Suppressor macrophage treated with lipopolysaccharide for 1 hour (primary cell): Measurements from ENCODE around the gene NINJ1.
"Not testable (repeated sequence)": the region's sequence is repeated elsewhere in the genome, so short reads cannot be mapped to it uniquely, and the experiment has no call there.

Source experiments
- DNase-seq, 3 donors: peaks; one replicate each; pipeline ENCODE4 v3.0.0-alpha.2; 2020 to 2022

The NINJ1 gene

GRCh38 chr9:93118863-93119702 lies 15.0 kb downstream of the NINJ1 start:
- peak in 2 of 3 donors; percentile 27 to 28 for DNase-seq

DNA sequence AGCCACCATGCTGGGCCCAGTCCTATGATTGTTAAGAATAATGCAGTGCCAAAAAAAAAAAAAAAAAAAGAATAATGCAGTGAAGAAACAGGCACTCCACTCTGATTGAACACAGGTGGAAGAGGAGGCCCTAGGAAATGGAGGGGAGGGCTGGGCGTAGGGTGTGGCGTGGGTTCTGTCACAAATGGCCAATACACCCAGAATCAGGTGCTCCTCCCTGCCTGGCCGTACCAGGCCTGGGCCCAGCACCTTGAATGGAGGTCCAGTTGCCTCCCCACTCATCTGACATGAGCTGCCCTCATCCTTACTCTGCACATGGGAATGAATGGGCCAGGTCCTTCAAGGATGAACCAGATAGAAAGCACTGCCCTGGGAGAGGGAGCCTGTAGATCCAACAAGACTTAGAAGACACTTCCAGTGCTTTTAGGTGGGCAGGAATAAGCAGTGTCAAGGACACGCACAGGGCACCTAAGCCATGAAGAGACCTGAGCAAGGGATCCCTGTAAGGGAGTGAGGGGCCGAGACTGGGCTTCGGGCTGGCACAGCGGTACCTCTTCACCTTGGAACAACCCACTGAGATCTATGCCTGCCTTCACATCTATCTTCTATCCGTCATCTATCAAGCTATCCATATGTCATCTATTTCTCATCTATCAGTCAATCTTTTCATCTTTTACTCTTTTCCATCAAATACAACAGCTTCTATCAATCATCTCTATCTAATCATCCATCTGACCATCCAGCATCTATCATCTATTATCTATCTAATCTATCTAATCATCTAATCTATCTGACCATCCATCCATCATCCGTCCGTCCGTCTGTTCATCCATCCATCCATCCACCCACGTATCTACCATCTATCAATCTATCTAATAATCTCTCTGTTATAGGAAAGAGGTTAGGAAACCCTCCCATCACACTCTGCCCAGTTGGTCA lies 15.9 kb downstream of the NINJ1 start:
- peak in 2 of 3 donors; percentile 15 to 25 for DNase-seq

- DNase-seq: not testable (repeated sequence)
These were observed 16.5 kb downstream of the NINJ1 start for GRCh38 chr9:93117521-93117920.

- peak; percentile 93 to 97 (median 95) for DNase-seq
These were observed 17.7 kb downstream of the NINJ1 start for GRCh38 chr9:93116072-93116961.

GRCh38 chr9:93115486-93116071 lies 18.5 kb downstream of the NINJ1 start:
- peak in 1 of 3 donors; percentile 18 for DNase-seq

DNA sequence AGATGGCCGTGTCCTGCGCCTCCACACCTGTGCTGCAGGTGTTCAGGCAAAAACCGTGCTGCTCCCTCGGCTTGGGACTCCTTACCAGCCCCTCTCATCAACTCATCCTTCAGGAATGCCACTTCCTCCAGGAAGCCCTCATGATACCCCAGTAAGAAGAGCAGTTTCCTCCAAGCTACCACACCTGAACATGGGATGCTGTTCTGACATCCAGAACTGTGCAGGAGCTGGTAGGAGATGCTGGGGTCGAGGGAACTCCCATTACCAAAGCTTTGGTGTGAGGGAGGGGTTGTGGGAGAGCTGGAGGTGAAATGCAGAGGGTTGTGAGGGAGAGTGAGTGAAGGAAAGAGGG lies 19.1 kb downstream of the NINJ1 start:
- peak in 1 of 3 donors; percentile 12 for DNase-seq

DNA sequence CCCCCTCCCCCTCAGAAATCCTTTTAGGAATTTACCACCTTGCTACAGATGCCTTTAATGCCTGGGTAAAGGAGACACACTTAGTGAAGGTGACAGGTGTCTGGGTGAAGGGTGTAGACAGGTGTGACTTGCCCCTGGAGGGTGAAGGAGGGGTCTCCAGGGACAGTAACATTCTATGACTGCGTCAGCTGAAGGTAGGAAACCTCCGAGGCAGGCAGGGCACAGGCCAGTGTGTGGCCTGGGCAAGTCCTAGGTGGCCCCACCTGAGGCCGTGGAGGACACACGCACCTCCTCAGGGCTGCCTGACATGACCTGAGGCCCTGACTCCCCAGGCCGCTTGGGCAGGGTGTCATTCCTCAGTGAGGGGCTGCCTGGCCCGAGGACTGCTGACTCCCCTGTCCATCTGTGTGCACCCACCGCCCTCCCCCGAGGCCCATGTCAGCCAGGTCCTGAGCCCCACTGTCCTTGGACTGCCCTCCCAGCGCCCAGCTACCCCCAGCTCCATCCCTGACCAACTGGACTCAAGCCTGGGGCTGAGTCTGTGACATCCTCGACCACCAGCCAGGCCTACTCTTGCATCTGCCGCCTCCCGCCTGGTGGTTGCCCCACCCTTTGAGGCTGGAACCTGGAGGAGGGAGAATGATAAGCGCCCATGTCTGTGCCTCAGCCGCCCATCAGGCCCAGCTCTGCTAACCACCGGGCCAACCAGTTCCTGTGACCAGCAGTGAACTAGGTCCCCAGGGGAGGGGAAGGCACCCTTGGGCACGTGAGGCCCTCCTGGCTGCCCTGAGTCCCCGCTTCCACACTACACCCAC lies 19.7 kb downstream of the NINJ1 start:
- DNase-seq: peak in 1 of 3 donors; percentile 45

- no peak for DNase-seq
These were observed 21.1 kb downstream of the NINJ1 start for GRCh38 chr9:93112864-93113389.

GRCh38 chr9:93112116-93112863 lies 21.8 kb downstream of the NINJ1 start:
- DNase-seq: peak in 2 of 3 donors; percentile 58 to 62

DNA sequence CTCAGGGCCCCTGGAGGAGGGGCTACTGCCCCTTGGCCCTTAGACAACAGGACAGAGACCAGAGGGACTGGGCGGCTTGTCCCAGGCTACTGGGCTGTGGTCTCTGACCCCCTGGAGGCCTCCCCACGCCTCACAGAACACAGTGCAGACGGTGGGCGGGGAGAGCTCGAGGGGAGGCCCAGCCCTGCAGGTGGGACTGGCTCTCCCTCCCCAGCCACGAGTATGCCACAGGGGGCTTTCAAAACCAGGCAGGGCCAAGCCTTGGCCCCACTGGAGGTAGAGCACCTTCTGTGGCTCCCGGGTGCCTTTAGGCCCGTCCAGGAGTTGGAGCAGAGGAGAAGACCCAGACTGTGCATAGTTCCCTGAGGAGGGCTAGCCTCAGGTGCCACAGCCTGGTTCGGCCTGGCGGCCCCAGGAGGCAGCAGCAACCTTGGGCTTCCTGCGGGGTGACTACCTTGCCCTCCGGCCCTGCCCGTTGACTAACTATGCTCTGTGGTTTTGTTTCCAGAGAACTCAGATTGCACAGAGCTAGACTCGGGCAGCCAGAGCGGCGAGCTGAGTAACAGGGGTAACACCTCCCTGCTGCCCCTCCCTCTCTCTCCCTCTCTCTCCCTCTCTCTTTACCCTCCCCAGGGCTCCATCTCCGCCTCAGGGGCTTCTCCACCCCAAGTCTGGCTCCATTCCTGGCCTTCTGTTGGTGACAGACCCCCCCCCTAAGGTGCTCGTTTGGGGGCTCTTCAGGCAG lies 22.5 kb downstream of the NINJ1 start:
- DNase-seq: peak; percentile 68 to 76 (median 68)

DNA sequence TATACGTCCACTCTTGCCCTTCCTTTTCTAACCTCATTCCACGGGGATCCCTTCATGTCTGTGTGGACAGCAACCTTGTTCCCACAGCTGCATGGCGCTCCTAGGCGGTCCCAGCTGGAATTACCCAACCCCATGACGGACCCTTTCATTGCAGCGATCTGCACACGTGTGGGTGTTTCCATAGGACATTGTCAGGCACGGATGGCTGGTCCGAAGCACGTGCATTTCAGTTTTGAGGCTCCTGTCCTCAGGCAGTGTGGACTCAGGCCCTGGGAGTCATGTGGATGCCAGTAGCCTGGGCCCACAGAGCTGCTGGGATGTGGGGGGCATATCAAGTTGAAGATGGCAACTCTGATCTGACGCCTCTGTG lies 23.1 kb downstream of the NINJ1 start:
- DNase-seq: peak in 2 of 3 donors; percentile 4 to 9

DNA sequence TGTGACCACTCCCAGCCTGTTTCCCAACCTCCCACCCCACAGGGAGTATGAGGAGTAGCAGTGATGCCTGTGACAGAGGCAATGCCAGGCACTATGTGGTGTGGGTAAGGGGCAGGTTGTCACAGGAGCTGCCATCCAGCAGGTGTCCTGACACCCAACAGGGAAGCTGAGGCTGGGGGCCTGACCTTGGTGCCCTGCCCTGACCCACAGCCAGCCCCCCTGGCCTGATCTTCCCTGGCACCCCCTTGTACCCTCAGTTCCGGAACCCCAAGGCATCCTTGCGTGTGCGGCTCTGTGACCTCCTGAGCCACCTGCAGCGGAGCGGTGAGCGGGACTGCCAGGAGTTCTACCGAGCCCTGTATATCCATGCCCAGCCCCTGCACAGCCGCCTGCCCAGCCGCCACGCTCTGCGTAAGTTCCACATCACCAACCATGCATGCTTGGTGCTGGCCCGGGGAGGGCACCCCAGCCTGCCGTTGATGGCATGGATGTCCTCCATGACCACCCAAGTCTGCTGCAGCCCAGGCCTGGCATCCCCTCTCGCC lies 23.7 kb downstream of the NINJ1 start:
- peak in 1 of 3 donors; percentile 5 for DNase-seq

DNA sequence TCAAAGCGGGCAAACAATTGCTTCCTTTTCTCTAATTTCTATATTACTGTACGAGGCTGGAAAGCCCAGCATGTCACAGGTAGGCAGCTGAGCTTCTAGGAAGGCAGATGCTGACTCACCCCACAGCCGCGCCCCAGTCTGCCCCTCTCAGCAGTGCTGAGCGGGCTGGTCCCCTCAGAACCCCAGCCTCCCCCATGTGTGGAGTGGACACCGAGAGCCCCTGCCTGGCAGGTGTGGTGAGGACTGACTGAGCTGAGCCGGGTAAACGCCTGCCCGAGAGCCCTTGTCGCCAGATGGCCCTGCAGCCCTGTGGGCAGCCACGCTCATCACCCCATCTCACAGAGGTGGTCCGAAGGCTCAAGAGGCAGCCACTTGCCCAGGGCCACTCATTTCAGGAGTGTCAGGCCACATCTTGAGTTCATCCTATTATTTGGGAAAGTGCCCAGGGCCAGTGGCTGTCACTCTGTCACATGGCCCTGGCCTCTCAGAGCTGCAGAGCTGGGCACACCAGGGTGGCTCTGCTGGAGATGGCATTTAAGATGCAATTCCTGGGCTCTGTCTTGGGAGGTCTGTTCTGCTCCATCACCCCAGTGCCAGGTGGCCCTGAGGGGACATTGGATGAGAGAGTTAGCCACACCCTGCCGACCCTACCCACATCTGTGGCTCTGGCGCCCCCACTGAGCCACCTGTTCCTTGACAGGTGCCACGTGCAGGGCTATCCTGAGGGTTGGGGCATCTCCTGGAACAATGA lies 25.6 kb downstream of the NINJ1 start:
- DNase-seq: peak in 2 of 3 donors; percentile 22 to 40

DNA sequence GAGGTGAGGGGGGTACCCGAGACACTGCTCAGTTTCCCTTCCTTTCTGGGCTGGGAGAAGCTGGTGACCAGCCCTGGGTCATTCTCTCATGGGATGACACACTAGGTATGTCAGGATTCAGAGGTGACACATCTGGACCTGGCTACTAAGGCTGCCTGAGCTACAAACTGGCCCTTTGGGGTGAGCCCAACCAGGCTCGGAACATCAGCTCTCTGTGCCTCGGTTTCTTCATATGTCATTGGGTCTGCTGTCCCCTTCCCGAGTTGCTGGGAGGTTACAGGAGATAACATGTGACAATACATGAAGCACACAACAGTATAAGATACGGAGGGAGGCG lies 26.3 kb downstream of the NINJ1 start:
- no peak for DNase-seq

GRCh38 chr9:93107151-93107824 lies 26.8 kb downstream of the NINJ1 start:
- no peak for DNase-seq

DNA sequence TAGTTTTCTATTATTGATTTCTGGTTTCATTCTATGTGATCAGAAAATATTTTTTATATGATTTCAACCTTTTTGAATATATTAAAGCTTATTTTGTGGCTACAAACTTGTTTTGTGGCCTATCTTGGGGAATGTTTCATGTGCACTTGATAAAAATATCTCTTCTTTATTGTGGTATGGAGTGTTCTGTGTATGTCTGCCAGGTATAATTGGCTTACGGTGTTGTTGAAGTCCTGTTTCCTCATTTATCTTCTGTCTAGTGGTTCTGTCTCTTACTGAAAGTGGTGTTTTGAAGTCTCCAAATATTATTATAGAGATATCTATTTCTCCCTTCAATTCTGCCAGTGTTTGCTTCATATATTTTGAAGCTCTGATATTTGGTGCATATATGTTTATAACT lies 28.4 kb downstream of the NINJ1 start:
- no peak for DNase-seq

DNA sequence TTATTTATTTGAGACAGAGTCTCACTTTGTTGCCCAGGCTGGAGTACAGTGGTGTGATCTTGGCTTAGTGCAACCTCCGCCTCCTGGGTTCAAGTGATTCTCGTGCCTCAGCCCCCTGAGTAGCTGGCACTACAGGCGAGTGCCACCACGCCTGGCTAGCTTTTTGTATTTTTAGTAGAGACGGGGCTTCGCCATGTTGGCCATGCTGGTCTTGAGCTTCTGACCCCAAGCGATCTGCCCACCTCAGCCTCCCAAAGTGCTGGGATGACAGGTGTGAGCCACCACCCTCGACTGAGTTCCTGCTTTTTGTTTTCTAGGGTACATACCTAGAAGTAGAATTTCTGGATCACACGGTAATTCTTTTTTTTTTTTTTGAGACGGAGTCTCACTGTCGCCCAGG lies 33.0 kb downstream of the NINJ1 start:
- DNase-seq: not testable (repeated sequence)

DNA sequence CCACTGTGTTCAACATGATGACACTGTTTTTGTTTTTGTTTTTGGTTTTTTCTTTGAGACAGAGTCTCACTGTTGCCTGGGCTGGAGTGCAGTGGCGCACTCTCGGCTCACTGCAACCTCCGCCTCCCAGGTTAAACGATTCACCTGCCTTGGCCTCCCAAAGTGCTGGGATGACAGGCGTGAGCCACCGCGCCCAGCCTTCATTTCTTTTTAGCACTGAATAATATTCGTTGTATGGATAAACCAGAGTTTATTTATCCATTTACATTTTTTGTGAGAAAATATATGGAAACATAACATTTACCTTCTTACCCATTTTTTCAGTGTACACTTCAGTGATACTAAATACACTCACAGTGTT lies 33.8 kb downstream of the NINJ1 start:
- no peak for DNase-seq
